Lower leg skin (tissue), 4 donors: ENCODE measurements around the gene FAM120A. TPM values are rescaled to one million over a fixed set of nuclear protein-coding genes. Genes with fewer than 3 reads are reported as not detected.

Source experiments
- DNase-seq, 2 donors: peaks; one replicate each; pipeline ENCODE4 v3.0.0-alpha.2; 2019; ENCODE audit warnings: low spot score in 2 of 2
- H3K4me3 ChIP-seq: fragments of 200-600 bp; sonication (generic); 2 replicates; pipeline ENCODE4 v1.5.1; 2017; ENCODE audit warnings: mild to moderate bottlenecking, low read depth; ENCODE audit not compliant: poor library complexity, severe bottlenecking
- CTCF ChIP-seq, 3 donors: fragments of 450-650 bp; IDR thresholded peaks; one replicate each; pipeline ENCODE4 v1.5.1; 2016; ENCODE audit warnings: antibody characterized with exemption in 3 of 3, mild to moderate bottlenecking in 3 of 3, moderate library complexity in 2 of 3
- POLR2A ChIP-seq, 2 donors: fragments of 450-650 bp; IDR thresholded peaks; one replicate each; pipeline ENCODE4 v1.6.1; 2016 to 2017; ENCODE audit warnings: antibody characterized with exemption in 2 of 2, mild to moderate bottlenecking in 1 of 2, moderate library complexity in 1 of 2
- WGBS, 2 donors: methylation state at CpG; one replicate each; pipeline ENCODE4 v1.1.5; 2018; 5-methylcytosine and 5-hydroxymethylcytosine counted together
- intact Hi-C: fragments of 100-400 bp; cut with DNase I; formaldehyde crosslinking; loops from one replicate; pipeline ENCODE4 v1.15.0; 2023; ENCODE audit warnings: low total_unique reads
- total RNA-seq, 4 donors: library from RNA; depleted of rRNA; stranded (reverse); fragments of >200 nt; gene quantifications; one replicate each; pipeline ENCODE4 v1.1.0, GENCODE V29; 2016

The FAM120A gene
- total RNA-seq, 4 donors from 2014 or later = 58.1 to 80.5 (median 65.0) TPM

DNA sequence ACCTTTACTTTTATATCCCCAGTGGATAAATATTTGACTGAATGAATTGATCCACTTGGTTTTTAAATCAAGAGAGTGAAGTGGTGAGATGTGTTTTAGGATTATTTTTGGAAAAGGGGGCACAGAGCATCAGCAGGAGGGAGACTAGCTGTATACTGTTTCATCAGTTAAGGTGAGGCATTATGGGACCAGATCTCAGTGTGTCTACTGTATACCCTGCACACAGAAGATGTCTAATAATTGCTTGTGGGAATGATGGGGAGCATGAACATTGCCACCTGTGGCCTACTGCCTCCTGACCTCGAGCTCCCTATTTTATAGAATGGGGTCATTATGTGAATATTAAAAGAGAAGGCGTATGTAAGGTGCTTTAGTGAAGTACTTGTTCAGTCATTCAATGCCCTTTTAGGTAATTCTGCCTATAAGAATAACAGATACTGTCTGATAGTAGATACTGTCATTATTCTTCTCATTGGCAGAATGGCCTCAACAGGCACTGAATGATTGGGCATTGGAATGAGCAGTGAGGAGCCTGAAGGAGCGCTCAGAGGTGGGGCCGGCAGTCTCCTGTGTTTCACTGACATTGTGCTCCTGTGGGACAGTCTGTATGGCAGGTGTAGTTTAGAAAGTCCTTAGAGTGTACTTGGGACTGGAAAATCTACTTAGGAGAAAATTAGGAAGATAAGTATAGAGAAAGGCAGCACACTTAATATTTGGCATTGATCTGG lies 49.2 kb downstream of the FAM120A start:
- DNase-seq = no peak
- 72 to 75% methylated on average over 4 of the region's 4 CpGs for WGBS, 2 donors
- TF ChIP-seq CTCF (IDR thresholded peaks at IDR 0.05) (no peak), POLR2A (IDR thresholded peaks at IDR 0.05) (no peak)
- intact Hi-C loops = no loop called here
- H3K4me3 ChIP-seq = no peak overlapping the region

- intact Hi-C loops = no loop called here
- no peak overlapping the region for H3K4me3 ChIP-seq
- DNase-seq = no peak
- TF ChIP-seq CTCF (IDR thresholded peaks at IDR 0.05) = no peak
- TF ChIP-seq POLR2A (IDR thresholded peaks at IDR 0.05) = no peak
- 22 to 33% methylated on average over 4 of the region's 4 CpGs for whole genome bisulfite sequencing, 2 donors
Observed at GRCh38 chr9:93501406-93501805, 49.9 kb downstream of the FAM120A start.

DNA sequence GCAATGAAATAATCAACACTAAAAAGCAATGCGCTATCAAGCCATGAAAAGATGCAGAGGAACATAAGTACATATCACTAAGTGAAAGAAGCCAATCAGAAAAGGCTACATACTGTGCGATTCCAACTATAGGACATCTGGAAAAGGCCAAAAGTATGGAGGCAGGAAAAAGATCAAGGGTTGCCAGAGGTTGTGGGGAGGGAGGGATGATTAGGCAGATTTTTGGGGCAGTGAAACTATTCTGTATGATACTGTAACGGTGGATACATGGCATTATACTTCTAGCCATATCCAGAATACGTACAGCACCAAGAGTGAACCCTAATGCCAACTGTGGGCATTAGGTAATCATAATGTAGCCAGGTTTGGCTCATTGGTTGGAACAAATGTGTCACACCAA lies 51.9 kb downstream of the FAM120A start:
- DNase-seq = no peak
- TF ChIP-seq CTCF (IDR thresholded peaks at IDR 0.05) (no peak), POLR2A (IDR thresholded peaks at IDR 0.05) (no peak)
- no peak overlapping the region for H3K4me3 ChIP-seq
- intact Hi-C loops = no loop called here
- 90 to 93% methylated on average over 4 of the region's 4 CpGs for WGBS, 2 donors

DNA sequence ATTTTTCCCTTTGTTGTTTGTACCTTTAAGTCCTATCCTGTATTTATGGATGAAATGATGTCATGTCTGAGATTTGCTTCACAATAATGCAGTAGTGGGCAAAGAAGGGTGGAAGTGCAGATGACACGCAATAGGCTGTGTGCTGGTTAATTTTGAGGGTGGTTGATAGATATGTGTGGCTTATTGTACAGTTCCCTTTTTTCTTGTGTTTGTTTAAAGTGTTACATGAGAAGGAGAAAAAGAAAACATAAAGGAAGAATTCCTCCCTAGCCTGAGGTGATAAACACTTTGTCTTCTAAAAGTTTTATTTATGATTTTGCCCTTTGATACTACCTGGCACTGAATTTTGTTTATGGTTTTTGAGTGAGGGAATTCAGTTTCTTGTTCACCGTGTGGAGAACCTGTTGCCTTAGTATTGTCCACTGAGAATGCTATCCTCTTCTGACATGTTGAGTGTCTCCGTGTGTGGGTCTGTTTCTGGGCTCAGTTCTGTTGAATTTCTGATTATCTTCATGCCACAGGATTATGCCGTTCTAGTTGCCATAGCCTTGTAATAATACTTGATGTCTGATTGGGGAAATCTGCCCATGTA lies 54.2 kb downstream of the FAM120A start:
- no peak overlapping the region for H3K4me3 ChIP-seq
- intact Hi-C loops = no loop called here
- WGBS, 2 donors = 68 to 75% methylated on average over 4 of the region's 4 CpGs
- TF ChIP-seq POLR2A (IDR thresholded peaks at IDR 0.05) = no peak
- TF ChIP-seq CTCF (IDR thresholded peaks at IDR 0.05) = no peak
- DNase-seq = no peak

- intact Hi-C loops = no loop called here
- 81 to 87% methylated on average over 2 of the region's 2 CpGs for WGBS, 2 donors
- no peak overlapping the region for H3K4me3 ChIP-seq
- no peak for DNase-seq
- no peak for TF ChIP-seq POLR2A (IDR thresholded peaks at IDR 0.05)
- no peak for TF ChIP-seq CTCF (IDR thresholded peaks at IDR 0.05)
Observed at GRCh38 chr9:93507768-93508167, 56.3 kb downstream of the FAM120A start.
